Pulmonary artery endothelial cell (primary cell): ENCODE data around the gene PHF24. TPM values are rescaled to one million over a fixed set of nuclear protein-coding genes. Genes with fewer than 3 reads are reported as not detected.
"Not testable (repeated sequence)": the region's sequence is repeated elsewhere in the genome, so short reads cannot be mapped to it uniquely, and the experiment has no call there.

Experiments
- DNase-seq: peaks from one replicate; pipeline ENCODE4 v3.0.0-alpha.2; 2011; ENCODE audit warnings: low read depth, low spot score
- total RNA-seq: library from RNA; depleted of rRNA; stranded (reverse); fragments of >200 nt; gene quantifications from 2 replicates; pipeline ENCODE4 v1.2.3, GENCODE V29; 2014

Gene PHF24
- total RNA-seq, 1 donor from 2014 or later = not detected

DNA sequence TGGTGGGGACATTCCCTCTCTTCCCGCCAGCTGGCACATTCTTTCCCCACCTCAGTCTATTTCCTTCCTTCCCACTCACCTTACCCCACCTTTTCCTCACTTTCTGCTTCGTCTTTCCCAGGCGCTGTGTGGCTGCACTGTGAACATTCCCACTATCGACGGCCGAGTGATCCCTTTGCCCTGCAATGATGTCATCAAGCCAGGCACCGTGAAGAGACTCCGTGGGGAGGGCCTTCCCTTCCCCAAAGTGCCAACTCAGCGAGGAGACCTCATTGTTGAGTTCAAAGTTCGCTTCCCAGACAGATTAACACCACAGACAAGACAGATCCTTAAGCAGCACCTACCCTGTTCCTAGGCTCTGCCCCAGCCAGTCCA lies 38.8 kb downstream of the PHF24 start:
- no peak for DNase-seq

DNA sequence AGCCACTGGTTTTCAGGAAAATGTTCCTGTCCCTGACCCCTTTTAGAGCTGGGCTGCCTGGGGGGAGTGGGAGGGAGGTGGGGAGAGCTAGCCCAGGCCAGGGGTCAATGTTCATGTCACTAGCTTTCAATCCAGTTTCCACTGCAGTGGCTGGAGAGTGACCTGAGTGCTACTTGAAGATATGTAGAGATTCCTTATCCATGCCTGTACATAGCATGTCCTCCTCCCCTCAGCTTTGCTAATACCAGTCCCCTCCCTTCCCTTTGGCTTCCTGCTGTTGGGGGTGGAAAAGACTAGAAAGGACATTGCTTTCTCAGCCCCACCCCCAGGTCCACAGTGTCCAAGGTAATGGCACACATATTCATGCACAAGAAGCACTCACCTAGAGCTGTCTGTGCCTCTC lies 39.3 kb downstream of the PHF24 start:
- DNase-seq = no peak

DNA sequence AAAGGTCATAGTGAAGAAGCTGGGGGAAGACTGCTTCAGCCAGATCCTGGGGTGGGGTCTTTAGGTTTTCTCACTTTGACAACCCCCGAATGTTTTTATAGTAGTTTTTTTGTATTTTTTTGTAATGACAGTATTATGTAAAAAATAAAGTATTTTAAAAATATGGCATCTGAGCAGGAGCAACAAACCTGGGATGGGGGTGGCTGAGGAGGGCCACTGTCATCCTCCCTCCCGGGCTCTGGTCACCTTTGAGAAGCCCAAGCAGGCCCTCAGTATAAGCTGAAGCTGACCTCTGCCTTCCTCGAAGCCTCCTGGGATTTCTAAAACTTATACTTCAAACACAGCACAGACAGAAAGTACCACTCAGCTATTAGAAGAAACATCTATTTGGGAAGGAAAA lies 40.2 kb downstream of the PHF24 start:
- no peak for DNase-seq

DNA sequence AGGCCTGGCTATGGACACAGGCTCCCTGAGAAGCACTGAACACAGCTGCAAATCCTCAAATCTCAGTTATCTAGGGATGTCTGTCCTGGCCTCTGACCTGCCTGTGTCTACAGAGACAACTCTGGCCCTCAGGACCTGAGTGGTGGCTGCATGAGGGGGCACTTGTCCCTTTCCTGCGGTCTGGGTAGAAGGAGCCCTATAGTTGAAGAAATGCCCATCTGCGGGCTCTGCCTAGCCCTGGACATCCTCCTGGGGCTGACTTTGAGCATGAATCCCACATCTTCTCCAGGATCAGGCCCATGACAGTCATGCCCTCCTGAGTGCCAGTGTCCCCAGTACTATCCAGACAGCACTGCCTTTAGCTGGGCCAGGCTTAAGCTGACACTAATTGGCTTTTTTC lies 41.5 kb downstream of the PHF24 start:
- no peak for DNase-seq

DNA sequence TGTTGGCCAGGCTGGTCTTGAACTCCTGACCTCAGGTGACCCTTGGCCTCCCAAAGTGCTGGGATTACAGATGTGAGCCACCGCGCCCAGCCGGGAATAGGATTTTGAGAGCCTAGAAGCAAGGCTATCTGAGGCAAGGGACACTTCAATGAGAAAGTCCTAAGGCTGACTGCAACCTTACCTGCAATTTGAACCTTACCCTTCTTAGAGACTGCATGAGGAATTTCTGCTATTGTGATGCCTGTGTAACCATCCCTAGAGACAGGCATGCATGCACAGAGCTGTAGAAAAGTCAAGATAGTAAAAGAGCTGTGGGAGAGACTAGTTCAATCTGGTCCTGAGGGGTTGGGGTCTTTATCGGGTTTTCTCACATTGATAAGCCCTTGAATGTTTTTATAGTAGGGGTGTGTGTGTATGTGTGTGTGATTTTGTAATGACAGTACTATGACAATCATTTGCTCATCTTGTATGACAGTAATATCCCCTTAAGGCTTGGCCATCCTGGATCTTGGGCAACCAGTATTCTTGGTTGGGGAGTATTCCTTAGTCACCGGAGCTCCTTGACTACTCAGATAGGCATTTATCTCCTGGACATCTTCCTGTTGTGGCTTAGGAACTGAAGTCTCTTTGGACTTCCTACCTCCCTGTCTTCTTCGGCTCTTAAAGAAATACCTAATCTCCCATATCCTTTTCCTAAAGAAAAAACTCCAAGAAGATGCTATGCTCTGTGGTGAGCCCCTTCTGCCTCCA lies 42.6 kb downstream of the PHF24 start:
- no peak for DNase-seq

DNA sequence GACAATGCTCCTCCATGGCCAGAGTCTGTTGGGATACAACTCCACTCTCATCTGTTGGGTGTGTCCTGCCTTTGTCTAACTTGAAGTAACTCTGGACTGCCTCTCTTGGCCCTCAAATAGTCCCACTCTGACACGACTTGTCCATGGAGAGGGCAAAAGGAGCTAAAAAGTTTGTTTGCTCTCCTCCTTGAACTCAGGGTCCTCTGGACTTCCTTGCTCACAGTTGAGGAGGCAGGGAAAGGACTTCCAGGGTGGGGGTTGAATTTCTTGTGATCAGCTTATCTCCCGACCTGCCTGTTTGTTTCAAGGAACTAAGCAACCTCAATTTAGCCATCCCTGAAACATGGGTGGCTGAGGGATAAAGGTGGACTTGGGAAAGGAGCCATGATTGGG lies 43.2 kb downstream of the PHF24 start:
- DNase-seq = no peak

DNA sequence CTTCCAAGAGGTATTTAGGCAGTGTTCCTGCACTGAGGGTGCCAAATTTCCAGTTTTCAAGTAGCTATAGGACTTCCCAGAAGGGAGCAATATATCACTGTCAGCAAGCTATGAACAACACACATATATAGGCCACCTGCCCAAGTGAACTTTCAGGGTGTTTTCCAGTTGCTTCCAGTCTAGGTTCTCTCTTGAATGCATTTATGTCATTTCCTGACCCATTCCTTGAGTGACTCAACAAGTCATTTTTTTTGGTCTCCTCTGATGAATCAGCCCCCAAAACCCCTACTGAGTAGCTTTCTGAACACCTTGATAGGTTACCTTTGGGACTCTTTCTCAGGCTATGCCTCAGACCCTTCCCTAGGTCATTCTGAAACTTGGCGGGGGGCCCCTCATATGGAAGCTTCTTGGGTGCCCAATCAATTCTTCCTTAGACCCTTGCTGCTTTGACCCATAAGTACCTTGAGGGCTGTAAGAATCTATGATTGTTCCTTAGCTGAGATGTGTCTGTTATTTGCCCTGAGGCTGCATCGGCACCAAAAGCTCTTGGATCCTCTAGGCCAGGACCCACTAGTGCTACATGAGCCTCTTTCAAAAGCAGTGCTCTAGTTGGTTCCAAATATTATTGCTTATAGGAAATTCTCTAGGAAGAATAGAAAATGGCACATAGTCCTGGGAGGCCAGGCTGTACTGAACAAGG lies 43.9 kb downstream of the PHF24 start:
- no peak for DNase-seq

DNA sequence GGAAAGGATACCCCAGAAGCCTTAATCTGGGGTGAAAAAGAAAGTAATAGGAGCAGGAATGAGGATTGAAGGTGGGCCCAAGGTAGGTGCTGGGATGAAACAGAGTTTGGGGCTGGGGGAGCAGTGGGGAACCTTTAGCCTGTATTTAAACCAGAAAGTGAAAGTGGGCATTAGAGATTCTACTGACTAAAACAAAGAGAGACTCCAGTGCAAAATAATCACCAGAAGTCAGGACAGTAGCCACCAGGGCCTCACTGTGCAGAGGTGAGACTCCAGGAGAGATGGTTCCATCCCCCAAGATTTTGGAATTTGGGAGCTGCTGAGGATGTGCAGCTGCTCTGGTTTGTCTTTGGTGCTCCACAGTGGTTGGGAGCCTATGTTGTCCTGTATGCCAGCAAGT lies 44.5 kb downstream of the PHF24 start:
- no peak for DNase-seq

DNA sequence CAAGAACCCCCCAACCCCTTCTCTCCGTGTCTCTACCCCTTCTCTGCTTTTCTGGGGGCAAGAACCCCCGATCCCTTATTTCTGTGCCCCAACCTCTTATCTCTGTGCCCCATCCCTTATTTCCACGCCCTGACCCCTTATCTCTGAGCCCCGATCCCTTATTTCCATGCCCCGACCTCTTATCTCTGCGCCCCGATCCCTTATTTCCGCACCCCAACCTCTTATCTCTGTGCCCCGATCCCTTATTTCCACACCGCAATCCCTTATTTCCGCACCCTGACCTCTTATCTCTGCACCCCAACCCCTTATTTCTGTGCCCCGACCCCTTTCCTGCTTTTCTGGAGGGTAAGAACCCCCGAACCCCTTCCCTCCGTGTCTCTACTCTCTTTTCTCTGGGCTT lies 46.2 kb downstream of the PHF24 start:
- not testable (repeated sequence) for DNase-seq

DNA sequence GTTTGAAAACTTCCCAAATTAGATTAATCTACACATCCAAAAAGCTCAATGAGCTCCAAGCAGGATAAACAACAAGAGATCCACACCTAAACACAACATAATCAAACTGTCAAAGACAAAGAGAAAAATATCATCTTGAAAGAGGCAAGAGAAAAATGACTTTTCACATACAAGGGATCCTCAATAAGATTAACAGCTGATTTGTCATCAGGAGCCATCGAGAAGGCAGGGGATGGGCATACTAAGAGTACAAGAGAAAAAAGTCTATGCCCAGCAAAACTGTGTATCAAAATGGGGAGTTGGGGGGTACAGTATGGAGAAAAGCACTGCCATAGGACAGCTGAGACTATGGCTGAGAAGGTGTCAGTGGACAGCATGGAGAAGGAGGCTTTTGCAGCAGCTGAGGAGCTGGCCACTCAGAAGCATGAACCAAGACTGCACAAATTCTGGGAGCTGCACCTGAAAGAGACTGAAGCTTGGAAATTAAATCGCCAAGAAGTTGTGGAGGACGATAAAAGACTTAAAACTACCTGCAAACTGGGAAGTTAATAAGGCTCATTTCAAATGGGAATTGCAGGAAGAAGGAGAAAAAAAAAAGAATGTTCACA lies 52.4 kb downstream of the PHF24 start:
- no peak for DNase-seq

DNA sequence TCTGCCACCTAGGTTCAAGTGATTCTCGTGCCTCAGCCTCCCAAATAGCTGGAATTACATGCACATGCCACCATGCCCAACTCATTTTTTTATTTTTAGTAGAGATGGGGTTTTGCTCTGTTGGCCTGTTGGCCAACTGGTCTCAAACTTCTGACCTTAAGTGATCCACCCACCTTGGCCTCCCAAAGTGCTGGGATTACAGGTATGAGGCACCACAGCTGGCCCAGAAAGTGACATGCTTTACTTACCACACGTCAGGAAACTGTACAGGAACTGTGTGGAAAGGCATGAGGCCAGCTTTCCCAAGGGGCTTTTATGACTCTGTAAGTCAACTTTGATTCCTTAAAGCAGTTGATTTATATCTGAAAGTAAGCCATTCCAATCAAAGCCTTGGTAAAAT lies 56.4 kb downstream of the PHF24 start:
- DNase-seq = no peak

DNA sequence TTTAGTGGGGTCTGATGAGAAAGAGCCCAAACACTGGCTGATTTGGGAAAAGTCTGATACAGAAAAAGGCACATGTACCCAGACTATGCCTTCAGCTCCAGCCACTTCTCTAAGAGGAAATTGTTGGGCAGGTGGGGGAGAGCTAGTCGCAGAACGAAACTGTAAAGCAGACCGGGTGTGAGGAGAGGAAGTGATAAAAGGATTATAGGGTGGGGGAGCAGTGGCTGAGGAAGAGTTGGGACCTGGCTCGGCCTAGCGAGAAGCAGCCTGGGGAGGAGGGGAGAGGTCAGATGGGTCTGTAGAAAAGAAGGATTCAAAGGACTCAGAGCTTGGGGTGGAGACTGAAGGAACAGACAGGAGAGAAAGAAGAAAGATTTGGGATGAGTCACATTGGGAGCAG lies 65.4 kb downstream of the PHF24 start:
- not testable (repeated sequence) for DNase-seq

DNA sequence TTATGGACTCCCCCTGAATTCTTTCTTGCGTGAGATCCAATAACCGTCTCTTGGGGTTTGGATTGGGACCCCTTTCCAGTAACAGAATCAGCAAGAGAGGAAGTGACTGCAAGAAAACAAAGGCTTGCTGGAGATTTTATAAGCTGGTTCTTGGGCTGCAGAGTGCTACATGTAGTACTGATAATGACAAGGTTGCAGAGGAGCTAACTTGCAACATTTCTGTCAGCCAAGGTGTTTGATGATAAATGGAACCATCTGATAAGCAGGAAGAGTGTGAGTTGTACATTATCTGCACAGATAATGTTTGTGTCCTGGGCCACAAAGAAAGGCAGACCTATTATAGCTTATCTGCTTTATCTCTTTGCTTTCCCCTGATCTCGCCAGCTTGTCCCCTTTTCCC lies 68.6 kb downstream of the PHF24 start:
- DNase-seq = no peak

DNA sequence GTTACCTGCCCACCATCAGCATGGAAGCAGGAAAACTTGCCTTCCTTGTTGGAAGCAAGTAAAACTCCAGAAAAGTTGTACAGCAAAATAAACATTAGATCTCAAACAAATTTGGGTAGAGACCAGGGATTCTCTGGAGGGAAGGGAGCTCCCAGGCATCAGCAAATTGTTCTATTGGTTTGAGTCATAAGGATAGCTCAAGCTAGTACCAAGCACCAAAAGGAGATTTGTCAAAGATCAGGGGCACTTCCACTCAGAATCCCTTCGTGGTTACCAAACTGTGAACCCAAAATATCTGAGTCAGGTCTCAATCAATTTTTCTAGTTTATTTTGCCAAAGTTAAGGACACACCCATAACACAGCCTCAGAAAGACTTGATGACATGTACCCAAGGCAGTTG lies 69.3 kb downstream of the PHF24 start:
- DNase-seq = no peak

DNA sequence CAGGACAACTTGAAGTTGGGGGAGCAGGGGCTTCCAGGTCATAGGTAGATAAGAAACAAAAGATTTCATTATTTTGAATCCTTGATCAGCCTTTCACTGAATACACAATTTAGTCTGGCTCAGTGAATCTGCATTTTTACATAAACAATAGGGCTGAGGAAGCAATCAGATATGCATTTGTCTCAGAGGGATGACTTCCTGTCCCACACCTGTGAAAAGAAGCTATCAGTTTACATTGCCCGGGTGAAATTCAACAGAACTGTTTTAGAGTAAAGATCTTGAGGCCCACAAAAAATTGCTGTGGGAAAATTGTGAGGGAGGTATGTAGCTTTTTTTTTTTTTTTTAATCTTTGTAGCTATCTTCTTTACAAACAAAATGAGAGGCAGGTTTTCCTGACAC lies 69.8 kb downstream of the PHF24 start:
- no peak for DNase-seq

DNA sequence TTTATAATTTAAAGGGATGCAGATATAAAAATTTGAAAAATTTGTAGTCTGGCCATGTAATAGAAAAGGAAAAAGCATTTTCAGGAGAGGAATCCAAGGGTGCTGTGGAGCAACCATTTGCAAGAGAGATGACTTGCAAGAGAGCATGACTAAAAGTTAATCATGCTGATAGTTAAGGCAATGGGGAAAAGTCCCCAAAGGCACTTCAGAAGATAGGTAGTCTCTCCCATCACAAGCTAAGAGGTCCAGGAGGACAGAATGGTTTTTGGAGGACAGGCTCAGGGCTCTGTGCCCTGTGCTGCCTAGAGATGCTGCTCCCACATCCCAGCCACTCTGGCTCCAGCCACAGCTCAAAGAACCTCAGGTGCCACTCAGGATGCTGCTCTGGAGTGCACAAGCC lies 70.3 kb downstream of the PHF24 start:
- no peak for DNase-seq

DNA sequence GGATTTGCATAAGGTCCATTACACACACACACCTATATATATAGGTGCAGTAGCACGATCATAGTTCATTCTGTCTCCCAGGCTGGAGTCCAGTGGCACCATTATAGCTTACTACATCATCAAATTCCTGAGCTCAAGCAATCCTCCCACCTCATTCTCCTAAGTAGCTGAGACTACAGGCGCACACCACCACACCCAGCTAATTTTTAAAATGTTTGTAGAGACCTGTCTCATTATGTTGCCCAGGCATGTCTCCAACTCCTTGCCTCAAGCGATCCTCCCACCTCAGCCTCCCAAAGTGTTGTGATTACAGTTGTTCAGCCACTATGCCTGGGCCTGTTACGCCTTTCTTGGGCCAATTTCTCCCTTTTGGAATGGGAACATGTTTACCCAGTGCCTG lies 71.2 kb downstream of the PHF24 start:
- no peak for DNase-seq

DNA sequence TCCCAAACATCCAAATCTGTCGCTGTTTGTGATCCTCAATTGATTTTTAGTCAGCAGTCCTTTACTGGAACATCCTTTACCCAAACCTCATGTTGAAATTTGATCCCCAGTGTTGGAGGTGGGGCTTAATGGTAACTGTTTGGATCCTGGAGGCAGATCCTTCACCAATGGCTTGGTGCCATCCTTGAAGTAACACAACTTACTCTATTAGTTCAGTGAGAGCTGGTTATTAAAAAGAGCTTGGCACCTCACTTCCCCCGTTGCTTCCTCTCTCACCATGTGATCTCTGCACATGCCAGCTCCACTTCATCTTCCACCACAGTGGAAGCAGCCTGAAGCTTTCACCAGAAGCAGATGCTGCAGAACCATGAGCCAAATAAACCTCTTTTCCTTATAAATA lies 71.8 kb downstream of the PHF24 start:
- no peak for DNase-seq

Other genes starting within 250 kb of the PHF24 start
- not detected in 2 replicates for gene CCL21, start 248.1 kb upstream of the PHF24 start, total RNA-seq
- 9.1 and 9.6 TPM in 2 replicates for gene DNAJB5, start 31.5 kb downstream of the PHF24 start, total RNA-seq
- gene VCP, start 114.3 kb downstream of the PHF24 start, total RNA-seq = 684 and 811 TPM in 2 replicates
- gene FANCG, start 121.7 kb downstream of the PHF24 start, total RNA-seq = 24.1 and 32.5 TPM in 2 replicates
- 9.3 and 11.0 TPM in 2 replicates for gene PIGO, start 138.3 kb downstream of the PHF24 start, total RNA-seq
- gene STOML2, start 144.8 kb downstream of the PHF24 start, total RNA-seq = 275 and 339 TPM in 2 replicates
- gene ATOSB, start 157.6 kb downstream of the PHF24 start, total RNA-seq = 17.7 and 19.7 TPM in 2 replicates
- 41.3 and 70.2 TPM in 2 replicates for gene UNC13B, start 203.7 kb downstream of the PHF24 start, total RNA-seq